NCI-H446 (cell line): ENCODE results near the gene EFCAB6.

Source experiments
- DNase-seq, 2 experiments: peaks; one replicate each; lab custom pipeline; 2025; lab: John Stamatoyannopoulos, UW

The EFCAB6 gene

GRCh38 chr22:43636086-43636485, 176.0 kb downstream of the EFCAB6 start:
- DNase-seq = no peak

- DNase-seq = no peak
Observed at GRCh38 chr22:43635101-43635500, 177.0 kb downstream of the EFCAB6 start.

GRCh38 chr22:43634316-43634715, 177.8 kb downstream of the EFCAB6 start:
- no peak for DNase-seq

GRCh38 chr22:43633631-43634285, 178.3 kb downstream of the EFCAB6 start:
- no peak for DNase-seq

GRCh38 chr22:43631846-43632245, 180.3 kb downstream of the EFCAB6 start:
- DNase-seq = no peak

GRCh38 chr22:43631201-43631600, 180.9 kb downstream of the EFCAB6 start:
- DNase-seq = no peak

GRCh38 chr22:43630451-43630850, 181.7 kb downstream of the EFCAB6 start:
- no peak for DNase-seq

GRCh38 chr22:43628250-43628649, 183.9 kb downstream of the EFCAB6 start:
- no peak for DNase-seq

GRCh38 chr22:43627485-43628213, 184.5 kb downstream of the EFCAB6 start:
- DNase-seq = no peak

- peak in 1 of 2 experiments; percentile 24 for DNase-seq
Observed at GRCh38 chr22:43625242-43625641, 186.9 kb downstream of the EFCAB6 start.

GRCh38 chr22:43624144-43624998, 187.7 kb downstream of the EFCAB6 start:
- no peak for DNase-seq

- no peak for DNase-seq
Observed at GRCh38 chr22:43622886-43623285, 189.2 kb downstream of the EFCAB6 start.

- no peak for DNase-seq
Observed at GRCh38 chr22:43620197-43620596, 191.9 kb downstream of the EFCAB6 start.

- DNase-seq = no peak
Observed at GRCh38 chr22:43618517-43618916, 193.6 kb downstream of the EFCAB6 start.

GRCh38 chr22:43616645-43617044, 195.5 kb downstream of the EFCAB6 start:
- DNase-seq = no peak

GRCh38 chr22:43600265-43600664, 211.8 kb downstream of the EFCAB6 start:
- no peak for DNase-seq

GRCh38 chr22:43592476-43592875, 219.6 kb downstream of the EFCAB6 start:
- DNase-seq = no peak

GRCh38 chr22:43591380-43591779, 220.7 kb downstream of the EFCAB6 start:
- no peak for DNase-seq

GRCh38 chr22:43587574-43587973, 224.5 kb downstream of the EFCAB6 start:
- DNase-seq = no peak

GRCh38 chr22:43583501-43583900, 228.6 kb downstream of the EFCAB6 start:
- no peak for DNase-seq

- no peak for DNase-seq
Observed at GRCh38 chr22:43582394-43582793, 229.7 kb downstream of the EFCAB6 start.

GRCh38 chr22:43580271-43580750, 231.8 kb downstream of the EFCAB6 start:
- no peak for DNase-seq

- no peak for DNase-seq
Observed at GRCh38 chr22:43574738-43575137, 237.4 kb downstream of the EFCAB6 start.
